ENCODE data around the gene ABL1.

GRCh38 chr9:130883479-130883878 lies 48.4 kb downstream of the ABL1 start:
- TF ChIP-seq CTCF (IDR thresholded peaks at IDR 0.05; ENCODE audit: insufficient read depth, low read depth, low read length) (no peak), EZH2 (IDR thresholded peaks at IDR 0.05; ENCODE audit: insufficient read depth, low read length) (no peak)

Data from astrocyte (in vitro differentiated cells and primary cell).